Dendritic cell treated with granulocyte-macrophage colony-stimulating factor and Interleukin-4, amounts not matched to agents 40 ng/mL and 50 ng/mL, for 4 days (primary cell): Measurements from ENCODE around the gene CD34.

Experiments used
- H3K27ac Mint-ChIP-seq: one replicate; pipeline ENCODE4 v1.8.0; 2022; ENCODE audit warnings: mild to moderate bottlenecking, mixed read lengths
- H3K27me3 Mint-ChIP-seq: one replicate; pipeline ENCODE4 v1.8.0; 2022; ENCODE audit warnings: mild to moderate bottlenecking, mixed read lengths
- H3K36me3 Mint-ChIP-seq: one replicate; pipeline ENCODE4 v1.8.0; 2022; ENCODE audit warnings: low read depth, mixed read lengths
- H3K4me1 Mint-ChIP-seq: one replicate; pipeline ENCODE4 v1.8.0; 2022; ENCODE audit warnings: low read depth, mixed read lengths
- H3K4me3 Mint-ChIP-seq: one replicate; pipeline ENCODE4 v1.8.0; 2022; ENCODE audit warnings: mild to moderate bottlenecking, moderate library complexity, mixed read lengths
- H3K9me3 Mint-ChIP-seq: one replicate; pipeline ENCODE4 v1.8.0; 2022; ENCODE audit warnings: mixed read lengths
- intact Hi-C: fragments of 100-400 bp; cut with micrococcal nuclease; formaldehyde crosslinking; loops from one replicate; pipeline ENCODE4 v1.15.0; 2022

CD34 gene

DNA sequence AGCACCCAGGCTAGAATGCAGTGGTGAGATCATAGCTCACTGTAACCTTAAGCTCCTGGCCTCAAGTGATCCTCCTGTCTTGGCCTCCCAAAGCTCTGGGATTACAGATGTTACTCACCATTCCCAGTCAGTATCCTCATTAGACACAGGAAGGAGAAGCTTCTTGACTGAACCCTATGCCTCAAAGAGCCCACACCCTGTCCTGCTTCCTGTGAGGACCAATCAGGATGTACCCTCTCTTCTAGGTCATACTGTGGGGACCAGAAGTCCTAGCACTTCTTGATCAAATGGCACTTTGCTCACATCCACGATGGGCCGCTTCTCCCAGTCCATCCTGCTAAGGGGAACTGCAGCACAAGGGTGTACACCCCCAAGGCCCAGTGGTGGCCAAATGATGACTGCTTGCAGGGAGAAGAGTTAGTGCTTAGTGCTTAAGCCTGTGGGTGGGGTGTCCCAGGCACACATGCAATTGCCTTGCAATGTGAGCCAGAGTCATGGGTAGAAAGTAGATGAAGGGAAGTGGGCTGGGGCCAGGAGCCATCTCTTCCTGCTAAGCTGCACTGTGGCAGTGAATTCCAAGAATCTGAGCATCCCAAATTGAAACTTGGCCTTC lies 9.8 kb downstream of the CD34 start:
- H3K27ac Mint-ChIP-seq: no peak overlapping the region
- H3K9me3 Mint-ChIP-seq: no peaks in the 10 kb centered on the region
- no peaks in the 10 kb centered on the region for H3K27me3 Mint-ChIP-seq
- intact Hi-C loops: no loop called here
- H3K36me3 Mint-ChIP-seq: no peaks in the 10 kb centered on the region
- no peak overlapping the region for H3K4me3 Mint-ChIP-seq
- peaks cover 15% of the 10 kb centered on the region for H3K4me1 Mint-ChIP-seq

DNA sequence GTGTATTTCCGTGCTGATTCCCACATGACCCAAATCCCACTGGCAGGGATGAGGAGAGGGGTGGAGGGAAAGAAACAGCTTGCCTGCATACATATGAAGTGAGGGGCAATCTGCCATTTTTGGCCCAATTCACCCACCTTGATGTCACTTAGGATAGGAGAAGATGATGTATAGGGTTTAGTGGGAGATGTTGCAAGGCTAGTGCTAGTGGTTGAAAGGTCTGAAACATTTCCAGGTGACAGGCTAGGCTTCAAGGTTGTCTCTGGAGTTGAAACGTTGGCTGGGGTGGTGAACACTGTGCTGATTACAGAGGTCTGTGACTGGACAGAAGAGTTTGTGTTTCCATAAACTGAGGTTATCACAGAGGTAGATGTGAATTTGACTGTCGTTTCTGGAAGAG lies 12.1 kb downstream of the CD34 start:
- peaks cover 15% of the 10 kb centered on the region for H3K4me1 Mint-ChIP-seq
- H3K27me3 Mint-ChIP-seq: no peaks in the 10 kb centered on the region
- no peak overlapping the region for H3K4me3 Mint-ChIP-seq
- no peak overlapping the region for H3K27ac Mint-ChIP-seq
- no peaks in the 10 kb centered on the region for H3K9me3 Mint-ChIP-seq
- intact Hi-C loops: no loop called here
- no peaks in the 10 kb centered on the region for H3K36me3 Mint-ChIP-seq

- no peaks in the 10 kb centered on the region for H3K9me3 Mint-ChIP-seq
Measured at GRCh38 chr1:207898260-207898659, 12.7 kb downstream of the CD34 start.

DNA sequence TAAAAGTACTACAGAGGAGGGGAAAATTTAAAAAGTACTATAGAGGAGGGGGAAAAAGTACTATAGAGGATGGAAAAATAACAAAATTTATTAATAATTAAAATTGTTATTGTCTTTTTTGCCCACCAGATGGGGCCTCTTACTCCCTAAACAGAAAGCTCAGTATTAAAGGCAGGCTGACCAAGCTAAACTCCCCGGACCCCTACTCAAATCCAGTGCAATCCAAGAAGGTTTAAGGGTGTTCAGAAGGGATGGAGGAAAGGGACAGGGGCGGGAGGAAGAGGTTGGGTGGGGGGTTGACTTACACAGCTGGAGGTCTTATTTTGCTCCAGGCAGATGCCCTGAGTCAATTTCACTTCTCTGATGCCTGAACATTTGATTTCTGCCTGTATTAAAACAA lies 13.7 kb downstream of the CD34 start:
- intact Hi-C loops: loop anchor here (2.0 kb wide), 1 partner anchor 66 kb away; no protein-coding TSS in a partner anchor
- peaks cover 16% of the 10 kb centered on the region for H3K4me1 Mint-ChIP-seq
- no peak overlapping the region for H3K4me3 Mint-ChIP-seq
- no peak overlapping the region for H3K27ac Mint-ChIP-seq
- no peaks in the 10 kb centered on the region for H3K27me3 Mint-ChIP-seq
- H3K36me3 Mint-ChIP-seq: no peaks in the 10 kb centered on the region
- H3K9me3 Mint-ChIP-seq: no peaks in the 10 kb centered on the region

More at GRCh38 chr1:207898260-207898659, 12.7 kb downstream of the CD34 start:
- Mint-ChIP-seq H3K27me3 (no peaks in the 10 kb centered on the region), H3K36me3 (no peaks in the 10 kb centered on the region), H3K4me3 (no peak overlapping the region), H3K4me1 (peaks cover 16% of the 10 kb centered on the region), H3K27ac (no peak overlapping the region)
- intact Hi-C loops: no loop called here

GRCh38 chr1:207896547-207896946 lies 14.4 kb downstream of the CD34 start:
- Mint-ChIP-seq H3K27ac (no peak overlapping the region), H3K36me3 (no peaks in the 10 kb centered on the region), H3K27me3 (no peaks in the 10 kb centered on the region), H3K4me1 (peaks cover 21% of the 10 kb centered on the region), H3K4me3 (no peak overlapping the region), H3K9me3 (no peaks in the 10 kb centered on the region)
- intact Hi-C loops: loop anchor here (2.0 kb wide), 1 partner anchor 66 kb away; no protein-coding TSS in a partner anchor

GRCh38 chr1:207894704-207895103 lies 16.2 kb downstream of the CD34 start:
- peaks cover 32% of the 10 kb centered on the region for H3K4me1 Mint-ChIP-seq
- intact Hi-C loops: no loop called here
- H3K36me3 Mint-ChIP-seq: no peaks in the 10 kb centered on the region
- peak overlapping the region; percentile 57 for H3K27ac Mint-ChIP-seq
- no peaks in the 10 kb centered on the region for H3K9me3 Mint-ChIP-seq
- H3K4me3 Mint-ChIP-seq: no peak overlapping the region
- no peaks in the 10 kb centered on the region for H3K27me3 Mint-ChIP-seq

- Mint-ChIP-seq H3K4me1 (peaks cover 39% of the 10 kb centered on the region), H3K9me3 (no peaks in the 10 kb centered on the region), H3K36me3 (no peaks in the 10 kb centered on the region), H3K4me3 (no peak overlapping the region), H3K27ac (no peak overlapping the region), H3K27me3 (no peaks in the 10 kb centered on the region)
- intact Hi-C loops: no loop called here
Measured at GRCh38 chr1:207893737-207894582, 17.0 kb downstream of the CD34 start.

DNA sequence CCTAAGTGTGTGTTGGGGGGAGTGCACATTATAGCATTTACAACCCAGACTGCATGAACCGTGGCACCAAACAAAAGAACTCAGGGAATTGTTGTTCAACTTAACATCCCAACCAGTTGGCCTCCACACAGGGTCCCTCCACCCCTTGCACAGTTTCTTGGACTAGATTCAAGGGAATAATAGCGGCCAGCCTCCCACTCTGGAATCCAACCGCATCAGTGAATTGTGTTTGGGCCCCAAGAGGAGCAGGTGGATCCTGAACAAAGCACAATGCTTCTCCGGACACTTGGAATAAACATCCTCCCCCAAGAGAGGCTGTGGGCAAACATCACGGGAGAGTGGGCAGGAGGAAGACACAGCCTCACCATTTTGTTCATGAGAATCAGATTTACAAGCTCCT lies 18.2 kb downstream of the CD34 start:
- intact Hi-C loops: no loop called here
- H3K27ac Mint-ChIP-seq: no peak overlapping the region
- H3K36me3 Mint-ChIP-seq: no peaks in the 10 kb centered on the region

DNA sequence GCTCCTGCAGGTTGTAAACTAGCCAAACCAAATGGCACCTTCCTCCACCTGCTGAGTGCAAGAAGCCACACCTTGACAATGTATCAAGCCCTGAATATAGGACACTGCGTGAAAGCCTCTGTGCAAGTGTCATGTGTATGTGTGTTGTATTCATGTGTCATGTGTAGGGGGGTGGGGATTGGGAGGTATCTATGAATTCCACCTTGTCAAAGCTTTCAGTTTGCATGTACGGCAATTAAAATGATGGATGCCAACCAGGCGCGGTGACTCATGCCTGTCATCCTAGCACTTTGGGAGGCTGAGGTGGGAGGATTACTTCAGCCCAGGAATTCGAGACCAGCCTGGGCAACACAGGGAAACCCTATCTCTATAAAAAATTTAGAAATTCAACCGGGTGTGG lies 19.8 kb downstream of the CD34 start:
- Mint-ChIP-seq H3K9me3 (no peaks in the 10 kb centered on the region), H3K4me1 (peaks cover 56% of the 10 kb centered on the region), H3K27me3 (peaks cover 9% of the 10 kb centered on the region), H3K27ac (no peak overlapping the region), H3K4me3 (no peak overlapping the region), H3K36me3 (no peaks in the 10 kb centered on the region)
- intact Hi-C loops: no loop called here

More for the DNA sequence above, 18.2 kb downstream of the CD34 start:
- H3K4me3 Mint-ChIP-seq: no peak overlapping the region
- H3K27me3 Mint-ChIP-seq: peaks cover 3% of the 10 kb centered on the region
- H3K4me1 Mint-ChIP-seq: peaks cover 48% of the 10 kb centered on the region
- H3K9me3 Mint-ChIP-seq: no peaks in the 10 kb centered on the region

DNA sequence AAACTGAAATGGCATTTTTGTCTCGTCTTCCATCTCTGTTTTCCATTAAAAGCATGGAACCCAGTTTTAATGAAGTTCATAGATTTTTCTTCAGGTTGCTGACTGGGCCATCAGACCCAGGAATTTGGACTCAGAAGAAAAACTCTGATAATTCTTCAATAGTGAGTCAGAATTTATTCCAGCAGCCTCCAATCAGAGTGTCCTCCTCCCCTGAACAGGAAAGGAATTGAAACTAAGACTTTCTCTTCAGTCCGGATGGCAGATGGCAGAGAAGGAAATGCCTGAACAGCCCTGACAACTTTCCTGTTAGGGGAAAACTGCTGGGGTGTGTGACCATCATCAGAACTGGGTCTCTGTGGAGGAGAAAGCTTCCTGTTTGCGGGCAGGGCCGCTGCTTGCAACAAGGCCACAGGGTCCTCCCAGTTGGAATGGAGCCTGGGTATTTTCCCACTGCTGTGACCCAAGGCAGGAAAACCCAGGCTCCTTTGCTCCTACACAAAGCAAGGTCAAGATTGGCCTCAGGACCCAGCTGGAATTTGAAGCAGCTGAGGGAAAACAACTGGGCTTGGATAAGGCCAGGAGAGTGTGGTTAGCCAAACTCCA lies 20.7 kb downstream of the CD34 start:
- no peak overlapping the region for H3K4me3 Mint-ChIP-seq
- no peaks in the 10 kb centered on the region for H3K36me3 Mint-ChIP-seq
- intact Hi-C loops: no loop called here
- peaks cover 9% of the 10 kb centered on the region for H3K27me3 Mint-ChIP-seq
- peaks cover 61% of the 10 kb centered on the region for H3K4me1 Mint-ChIP-seq
- H3K9me3 Mint-ChIP-seq: no peaks in the 10 kb centered on the region
- H3K27ac Mint-ChIP-seq: peak overlapping the region; percentile 77

GRCh38 chr1:207888652-207889051 lies 22.3 kb downstream of the CD34 start:
- H3K27ac Mint-ChIP-seq: peak overlapping the region; percentile 8

DNA sequence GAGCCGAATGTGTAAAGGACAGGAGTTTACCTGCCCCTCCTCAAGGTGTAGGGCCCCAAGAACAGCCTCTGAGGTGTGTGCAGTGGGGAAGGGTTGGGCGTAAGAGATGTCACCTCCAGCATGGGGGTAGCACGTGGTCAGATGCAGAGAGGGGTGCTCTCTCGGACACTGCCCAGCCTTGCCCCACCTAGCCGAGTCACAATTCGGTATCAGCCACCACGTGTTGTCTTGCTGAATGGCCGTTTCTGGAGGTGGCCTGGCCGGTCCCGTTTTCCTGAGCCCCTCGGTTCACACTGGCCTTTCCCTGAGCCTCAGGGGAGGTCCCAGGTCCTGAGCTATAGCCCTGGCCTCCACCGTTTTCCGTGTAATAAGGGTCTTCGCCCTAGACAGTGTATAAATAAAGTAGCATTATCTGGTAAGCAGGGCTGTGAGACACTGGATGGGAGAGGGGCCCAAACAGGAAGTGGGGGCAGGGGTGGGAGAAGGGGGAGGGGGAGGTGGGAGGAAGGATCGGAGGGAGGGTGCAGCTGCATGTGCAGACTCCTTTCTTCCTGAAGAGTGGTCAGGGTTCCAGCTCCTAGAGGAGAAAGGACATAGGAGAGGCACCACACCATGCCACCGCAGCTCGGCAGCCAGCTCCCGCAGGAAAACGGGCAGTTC lies 23.3 kb downstream of the CD34 start:
- peaks cover 9% of the 10 kb centered on the region for H3K27me3 Mint-ChIP-seq
- no peak overlapping the region for H3K27ac Mint-ChIP-seq
- H3K9me3 Mint-ChIP-seq: no peaks in the 10 kb centered on the region
- peaks cover 73% of the 10 kb centered on the region for H3K4me1 Mint-ChIP-seq
- H3K4me3 Mint-ChIP-seq: no peak overlapping the region
- intact Hi-C loops: loop anchor here (5.0 kb wide), 1 partner anchor 60 kb away; no protein-coding TSS in a partner anchor
- H3K36me3 Mint-ChIP-seq: no peaks in the 10 kb centered on the region

More at GRCh38 chr1:207888652-207889051, 22.3 kb downstream of the CD34 start:
- Mint-ChIP-seq H3K27me3 (peaks cover 9% of the 10 kb centered on the region), H3K36me3 (no peaks in the 10 kb centered on the region), H3K4me3 (no peak overlapping the region), H3K4me1 (peaks cover 63% of the 10 kb centered on the region), H3K9me3 (no peaks in the 10 kb centered on the region)
- intact Hi-C loops: loop anchor here (5.0 kb wide), 1 partner anchor 61 kb away; no protein-coding TSS in a partner anchor

GRCh38 chr1:207886227-207886626 lies 24.7 kb downstream of the CD34 start:
- no peak overlapping the region for H3K4me3 Mint-ChIP-seq
- H3K9me3 Mint-ChIP-seq: no peaks in the 10 kb centered on the region
- peak overlapping the region; percentile 30 for H3K27ac Mint-ChIP-seq
- no peaks in the 10 kb centered on the region for H3K36me3 Mint-ChIP-seq
- intact Hi-C loops: loop anchor here (5.0 kb wide), 1 partner anchor 59 kb away; no protein-coding TSS in a partner anchor
- peaks cover 73% of the 10 kb centered on the region for H3K4me1 Mint-ChIP-seq
- H3K27me3 Mint-ChIP-seq: peaks cover 10% of the 10 kb centered on the region
